H1 (cell line): ENCODE measurements around the gene ATP5F1E.

Experiments
- ASH2L ChIP-seq: fragments of 200-600, 300-600 bp; sonication (generic); IDR thresholded peaks from one replicate; pipeline ENCODE4 v1.7.1; 2017; ENCODE audit warnings: low read length
- CREB1 ChIP-seq: IDR thresholded peaks from 2 replicates; pipeline ENCODE4 v1.6.1; 2012; ENCODE audit warnings: inconsistent platforms

DNA sequence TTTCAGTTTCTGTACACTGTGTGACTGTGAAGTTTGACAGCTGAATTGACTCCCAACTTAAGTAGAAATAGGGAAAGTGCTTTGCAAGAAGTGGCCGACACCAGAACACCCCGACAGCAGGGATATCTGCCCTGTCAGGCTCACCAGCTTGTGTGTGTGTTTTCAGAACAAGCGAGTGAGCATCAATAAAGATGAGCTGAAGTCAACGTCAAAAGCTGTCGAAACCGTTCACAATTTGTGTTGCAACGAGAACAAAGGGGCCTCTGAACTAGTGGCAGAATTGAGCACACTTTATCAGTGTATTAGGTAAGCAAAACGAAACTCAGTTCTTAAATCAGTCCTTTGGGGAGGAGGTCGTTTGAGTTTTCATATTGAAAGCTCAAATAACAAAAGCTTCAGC lies 40.4 kb downstream of the ATP5F1E start:
- no peak for TF ChIP-seq ASH2L
- no peak for TF ChIP-seq CREB1
